Measurements from ENCODE around the gene SPEF1.
"Not testable (repeated sequence)": the region's sequence is repeated elsewhere in the genome, so short reads cannot be mapped to it uniquely, and the experiment has no call there.

Gene SPEF1

GRCh38 chr20:3781153-3781910 is at the start of gene SPEF1:
TSS of gene SPEF1 (minus strand) at chr20:3781448. CDS start at chr20:3781287, 161 bp downstream.
- peak; percentile 99 for DNase-seq

GRCh38 chr20:3829891-3830290 is 48.6 kb upstream of the SPEF1 start:
- DNase-seq: not testable (repeated sequence)

- no peak for DNase-seq
Measured at GRCh38 chr20:3828798-3829197, 47.5 kb upstream of the SPEF1 start.

- DNase-seq: no peak
Measured at GRCh38 chr20:3826420-3826819, 45.2 kb upstream of the SPEF1 start.

GRCh38 chr20:3825526-3825925 is 44.3 kb upstream of the SPEF1 start:
- no peak for DNase-seq

GRCh38 chr20:3823881-3824280 is 42.6 kb upstream of the SPEF1 start:
- DNase-seq: no peak

- DNase-seq: no peak
Measured at GRCh38 chr20:3821996-3822395, 40.7 kb upstream of the SPEF1 start.

- no peak for DNase-seq
Measured at GRCh38 chr20:3820901-3821727, 39.9 kb upstream of the SPEF1 start.

GRCh38 chr20:3820048-3820900 is 39.0 kb upstream of the SPEF1 start, which contains the start of gene AP5S1:
TSS of gene AP5S1 (plus strand) at chr20:3820547. CDS start at chr20:3822118, 1,571 bp downstream.
- peak; percentile 98 for DNase-seq

GRCh38 chr20:3819411-3820047 is 38.3 kb upstream of the SPEF1 start:
- DNase-seq: peak; percentile 42

GRCh38 chr20:3818155-3819151 is 37.2 kb upstream of the SPEF1 start:
- DNase-seq: peak; percentile 94

GRCh38 chr20:3815703-3816315 is 34.6 kb upstream of the SPEF1 start:
- no peak for DNase-seq

- no peak for DNase-seq
Measured at GRCh38 chr20:3814928-3815495, 33.8 kb upstream of the SPEF1 start.

GRCh38 chr20:3813848-3814581 is 32.8 kb upstream of the SPEF1 start:
- no peak for DNase-seq

- no peak for DNase-seq
Measured at GRCh38 chr20:3812975-3813847, 32.0 kb upstream of the SPEF1 start.

- no peak for DNase-seq
Measured at GRCh38 chr20:3812259-3812681, 31.0 kb upstream of the SPEF1 start.

GRCh38 chr20:3811467-3812258 is 30.4 kb upstream of the SPEF1 start:
- DNase-seq: no peak

GRCh38 chr20:3808544-3808943 is 27.3 kb upstream of the SPEF1 start:
- no peak for DNase-seq

Data from NCI-H82 (cell line).